G401 (cell line): Measurements from ENCODE around the gene FRAT2. TPM values are rescaled to one million over a fixed set of nuclear protein-coding genes. Genes with fewer than 3 reads are reported as not detected.
"Not testable (repeated sequence)": the region's sequence is repeated elsewhere in the genome, so short reads cannot be mapped to it uniquely, and the experiment has no call there.

Source experiments
- DNase-seq: peaks from one replicate; pipeline ENCODE4 v3.0.0-alpha.2; 2015; ENCODE audit warnings: low spot score
- in situ Hi-C: cut with HindIII; loops from 2 replicates; pipeline ENCODE4 v1.10.0; 2016; ENCODE audit warnings: low sequenced_read_pairs, mixed read lengths
- total RNA-seq: library from RNA; depleted of rRNA; stranded (reverse); fragments of >200 nt; shearing (Covaris generic); gene quantifications from 2 replicates; pipeline ENCODE4 v1.2.3, GENCODE V29; 2014; rRNA removed

FRAT2 gene
- total RNA-seq, 1 experiment from 2014 or later, result 29.7 TPM

- no peak for DNase-seq
- in situ Hi-C loops, result no loop called here
Observed at GRCh38 chr10:97302088-97302791, 32.3 kb downstream of the FRAT2 start.

- in situ Hi-C loops, result no loop called here
- no peak for DNase-seq
Observed at GRCh38 chr10:97300980-97301379, 33.5 kb downstream of the FRAT2 start.

- DNase-seq, result no peak
- in situ Hi-C loops, result no loop called here
Observed at GRCh38 chr10:97298223-97298571, 36.3 kb downstream of the FRAT2 start.

DNA sequence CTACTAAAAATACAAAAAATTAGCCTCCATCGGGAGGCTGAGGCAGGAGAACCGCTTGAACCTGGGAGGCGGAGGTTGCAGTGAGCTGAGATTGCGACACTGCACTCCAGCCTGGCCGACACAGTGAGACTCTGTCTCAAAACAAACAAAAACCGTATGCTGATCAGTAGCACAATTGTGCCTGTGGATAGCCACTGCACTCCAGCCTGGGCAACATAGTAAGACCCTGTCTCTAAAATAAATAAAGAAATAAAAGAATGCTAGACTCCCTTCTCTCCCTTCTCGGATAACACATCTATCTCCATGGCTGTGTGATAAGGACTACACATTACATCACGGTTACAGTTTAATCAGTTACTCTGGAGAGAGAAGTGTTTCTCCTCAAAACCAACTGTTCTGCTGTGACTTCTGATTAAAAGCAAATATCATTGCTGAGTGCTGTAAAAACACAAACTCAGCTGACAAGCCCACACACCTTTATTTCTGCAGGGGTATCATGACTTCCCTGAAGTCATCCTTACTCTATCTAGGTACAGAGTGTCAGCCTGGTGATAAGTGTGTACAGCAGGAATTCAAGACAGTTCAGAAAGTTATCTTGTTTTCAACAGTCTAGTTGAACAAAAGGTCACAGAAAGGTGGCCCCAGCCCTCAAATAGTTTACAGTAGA is 36.8 kb downstream of the FRAT2 start:
- in situ Hi-C loops, result no loop called here
- DNase-seq, result no peak

GRCh38 chr10:97292862-97293198 is 41.7 kb downstream of the FRAT2 start:
- DNase-seq, result no peak
- in situ Hi-C loops, result no loop called here

DNA sequence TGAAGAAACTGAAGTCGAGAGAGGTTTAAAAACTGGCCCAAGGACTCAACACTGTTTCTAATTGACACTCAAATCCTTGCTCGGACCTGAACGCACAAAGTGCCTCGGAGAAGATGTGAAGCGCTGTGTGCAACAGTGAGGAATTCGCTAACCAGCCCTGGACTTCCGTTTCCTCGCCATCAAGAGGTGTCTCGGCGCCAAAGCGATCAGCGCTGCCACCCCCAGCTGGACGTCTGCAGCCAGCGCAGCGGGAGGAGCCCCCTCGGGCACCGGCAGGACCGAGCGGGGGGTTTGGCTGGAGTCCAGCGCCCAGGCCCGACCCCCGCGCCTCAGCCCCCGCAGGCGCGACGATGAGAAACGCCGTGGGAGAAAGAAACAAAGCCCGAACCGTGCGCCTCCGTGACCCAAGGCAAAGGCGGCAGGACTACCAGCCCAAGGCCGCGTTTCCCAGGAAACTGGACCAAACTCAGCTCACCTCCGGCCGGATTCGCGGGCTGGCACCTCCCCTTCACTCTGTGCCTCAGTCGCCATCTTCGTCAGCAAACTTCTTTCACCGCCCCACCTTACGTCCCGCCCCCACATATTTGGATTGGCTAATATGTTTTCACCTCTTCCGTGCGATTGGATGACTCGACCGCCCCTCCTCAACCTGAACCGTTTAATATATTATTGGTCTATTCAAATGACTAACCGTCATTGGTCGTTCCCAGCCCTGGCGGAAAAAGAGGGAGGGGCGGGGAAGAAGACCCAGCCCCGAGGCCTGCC is 42.2 kb downstream of the FRAT2 start, which contains the start of gene ARHGAP19:
Gene ARHGAP19 (minus strand): TSS at position 541 of the 765 bp plus-strand sequence. CDS start 10 bp downstream, at position 531.
- in situ Hi-C loops, result no loop called here
- DNase-seq, result peak; percentile 99

DNA sequence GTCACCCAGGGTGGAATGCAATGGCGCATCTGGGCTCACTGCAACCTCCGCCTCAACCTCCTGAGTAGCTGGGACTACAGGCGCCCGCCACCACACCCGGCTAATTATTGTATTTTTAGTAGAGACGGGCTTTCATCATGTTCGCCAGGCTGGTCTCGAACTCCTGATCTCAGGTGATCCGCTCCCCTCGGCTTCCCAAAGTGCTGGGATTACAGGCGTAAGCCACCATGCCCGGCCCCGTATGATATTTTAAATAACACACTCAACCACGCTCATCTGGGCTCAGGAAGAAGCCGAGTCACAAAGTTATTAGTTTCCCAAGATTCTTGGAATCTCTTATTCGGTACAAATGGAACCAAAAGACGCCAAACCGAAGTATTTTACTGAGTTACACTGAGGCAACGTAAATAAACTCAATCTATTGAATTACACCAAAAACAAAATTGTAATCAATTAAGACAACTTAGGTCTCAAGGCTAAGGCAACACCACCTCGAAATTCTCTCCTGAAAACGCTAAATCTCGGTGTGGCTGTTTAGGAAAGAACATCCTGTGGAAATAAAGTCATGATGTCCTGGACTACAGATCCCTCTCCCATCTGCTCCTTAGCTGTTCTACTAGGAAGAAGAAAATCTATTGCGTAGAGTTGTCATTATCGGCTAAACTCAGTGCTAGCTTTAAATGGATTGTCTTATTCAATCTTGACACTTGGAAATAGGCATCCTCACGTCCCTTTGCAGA is 43.0 kb downstream of the FRAT2 start:
- no peak for DNase-seq
- in situ Hi-C loops, result no loop called here

GRCh38 chr10:97290576-97291356 is 43.8 kb downstream of the FRAT2 start:
- DNase-seq, in situ Hi-C loops: not testable (repeated sequence)

DNA sequence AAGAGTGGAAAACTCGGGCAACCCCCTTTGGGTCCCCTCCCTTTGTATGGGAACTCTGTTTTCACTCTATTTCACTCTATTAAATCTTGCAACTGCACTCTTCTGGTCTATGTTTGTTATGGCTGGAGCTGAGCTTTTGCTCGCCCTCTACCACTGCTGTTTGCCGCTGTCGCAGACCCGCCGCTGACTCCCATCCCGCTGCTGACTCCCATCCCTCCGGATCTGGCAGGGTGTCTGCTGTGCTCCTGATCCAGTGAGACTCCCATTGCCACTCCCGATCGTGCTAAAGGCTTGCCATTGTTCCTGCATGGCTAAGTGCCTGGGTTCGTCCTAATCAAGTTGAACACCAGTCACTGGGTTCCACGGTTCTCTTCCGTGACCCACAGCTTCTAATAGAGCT is 44.5 kb downstream of the FRAT2 start:
- in situ Hi-C loops, DNase-seq: not testable (repeated sequence)

Other genes with a start within 250 kb of the FRAT2 start
- 0.06 and 0.20 TPM in 2 replicates for gene SLIT1, start 148.8 kb downstream of the FRAT2 start, total RNA-seq
- gene ARHGAP19, start 42.1 kb downstream of the FRAT2 start, total RNA-seq, result 8.8 and 11.3 TPM in 2 replicates
- gene FRAT1, start 15.5 kb downstream of the FRAT2 start, total RNA-seq, result 12.1 and 13.2 TPM in 2 replicates
- gene RRP12, start 66.6 kb upstream of the FRAT2 start, total RNA-seq, result 35.1 and 41.4 TPM in 2 replicates
- 724 and 846 TPM in 2 replicates for gene PGAM1, start 91.5 kb upstream of the FRAT2 start, total RNA-seq
- 56.7 and 61.7 TPM in 2 replicates for gene EXOSC1, start 111.3 kb upstream of the FRAT2 start, total RNA-seq
- gene ZDHHC16, start 111.4 kb upstream of the FRAT2 start, total RNA-seq, result 70.4 and 82.5 TPM in 2 replicates
- 67.8 and 89.3 TPM in 2 replicates for gene MMS19, start 163.7 kb upstream of the FRAT2 start, total RNA-seq
- gene UBTD1, start 164.2 kb upstream of the FRAT2 start, total RNA-seq, result 32.5 and 39.5 TPM in 2 replicates
- 0.41 and 3.4 TPM in 2 replicates for gene ANKRD2, start 238.1 kb upstream of the FRAT2 start, total RNA-seq
- gene HOGA1, start 249.7 kb upstream of the FRAT2 start, total RNA-seq, result 8.0 and 8.1 TPM in 2 replicates